CD4-positive, alpha-beta memory T cell (primary cell): ENCODE results near the gene RIN3. TPM values are rescaled to one million over a fixed set of nuclear protein-coding genes. Genes with fewer than 3 reads are reported as not detected.
A peak's percentile ranks its signal among the peaks of the same experiment; 100 is the strongest.

Source experiments
- CTCF ChIA-PET: fragments of 350-600 bp; sonication (Branson Sonifier 250); formaldehyde crosslinking; loops from one replicate; lab custom pipeline; 2021; ENCODE audit warnings: inconsistent platforms; ENCODE audit not compliant: partially characterized antibody; lab: Charles Lee
- POLR2A ChIA-PET: fragments of 350-600 bp; sonication (Branson Sonifier 250); formaldehyde crosslinking; loops from one replicate; lab custom pipeline; 2021; ENCODE audit not compliant: partially characterized antibody; lab: Charles Lee
- DNase-seq, 5 donors: peaks; one replicate each; pipeline versions ENCODE4 v3.0.0 to v3.0.0-alpha.2; 2020 to 2022; ENCODE audit warnings: mixed read lengths in 1 of 5
- H3K27ac ChIP-seq: one replicate; pipeline ENCODE4 v1.7.0; 2013; ENCODE audit warnings: low read depth, low read length
- H3K27me3 ChIP-seq: 2 replicates; pipeline ENCODE4 v1.7.0; 2013; ENCODE audit warnings: mild to moderate bottlenecking, low read length, moderate library complexity; ENCODE audit not compliant: insufficient read depth
- H3K36me3 ChIP-seq: 2 replicates; pipeline ENCODE4 v1.7.0; 2013; ENCODE audit warnings: mild to moderate bottlenecking, low read length, moderate library complexity; ENCODE audit not compliant: insufficient read depth
- H3K4me1 ChIP-seq: 2 replicates; pipeline ENCODE4 v1.7.0; 2013; ENCODE audit warnings: mild to moderate bottlenecking, low read length, moderate library complexity; ENCODE audit not compliant: insufficient read depth
- H3K4me3 ChIP-seq, 2 donors: one replicate each; pipeline ENCODE4 v1.7.0; 2013; ENCODE audit warnings: low read length in 2 of 2, mild to moderate bottlenecking in 1 of 2
- H3K9me3 ChIP-seq, 2 donors: one replicate each; pipeline ENCODE4 v1.7.0; 2013; ENCODE audit warnings: low read length in 2 of 2, control low read depth in 1 of 2; ENCODE audit not compliant: control insufficient read depth in 1 of 2
- H3K27ac Mint-ChIP-seq, 7 donors: one replicate each; pipeline ENCODE4 v1.8.0; 2020 to 2021; ENCODE audit warnings: mixed read lengths in 7 of 7, mild to moderate bottlenecking in 6 of 7, inconsistent platforms in 3 of 7, moderate library complexity in 3 of 7
- H3K27me3 Mint-ChIP-seq, 2 donors: one replicate each; pipeline ENCODE4 v1.8.0; 2020 to 2021; ENCODE audit warnings: mixed read lengths in 2 of 2
- H3K36me3 Mint-ChIP-seq, 2 donors: one replicate each; pipeline ENCODE4 v1.8.0; 2020 to 2021; ENCODE audit warnings: mixed read lengths in 2 of 2, inconsistent platforms in 1 of 2, mild to moderate bottlenecking in 1 of 2
- H3K4me1 Mint-ChIP-seq, 4 donors: one replicate each; pipeline ENCODE4 v1.8.0; 2020 to 2021; ENCODE audit warnings: mixed read lengths in 4 of 4, mild to moderate bottlenecking in 1 of 4
- H3K4me3 Mint-ChIP-seq, 8 donors: one replicate each; pipeline ENCODE4 v1.8.0; 2020 to 2021; ENCODE audit warnings: mixed read lengths in 8 of 8, mild to moderate bottlenecking in 7 of 8, moderate library complexity in 6 of 8, inconsistent platforms in 3 of 8
- H3K9me3 Mint-ChIP-seq, 8 donors: one replicate each; pipeline ENCODE4 v1.8.0; 2020 to 2021; ENCODE audit warnings: mixed read lengths in 8 of 8, mild to moderate bottlenecking in 5 of 8, inconsistent platforms in 3 of 8, moderate library complexity in 1 of 8
- intact Hi-C: fragments of 100-400 bp; cut with micrococcal nuclease; formaldehyde crosslinking; loops from one replicate; pipeline ENCODE4 v1.15.1; 2023
- polyA plus RNA-seq, 2 donors: library from polyadenylated mRNA; unstranded; fragments of 300-500 nt; fragmentation: Illumina TruSeq; gene quantifications; one replicate each; pipeline ENCODE4 v1.2.3, GENCODE V29; 2021
- total RNA-seq, 2 experiments: library from RNA; stranded (reverse); gene quantifications; one replicate each; pipeline ENCODE4 v1.2.3, GENCODE V29; 2021

RIN3 gene
- total and polyA plus RNA-seq, 4 experiments from 2014 or later = 4.0 to 74.9 (median 45.9) TPM

DNA sequence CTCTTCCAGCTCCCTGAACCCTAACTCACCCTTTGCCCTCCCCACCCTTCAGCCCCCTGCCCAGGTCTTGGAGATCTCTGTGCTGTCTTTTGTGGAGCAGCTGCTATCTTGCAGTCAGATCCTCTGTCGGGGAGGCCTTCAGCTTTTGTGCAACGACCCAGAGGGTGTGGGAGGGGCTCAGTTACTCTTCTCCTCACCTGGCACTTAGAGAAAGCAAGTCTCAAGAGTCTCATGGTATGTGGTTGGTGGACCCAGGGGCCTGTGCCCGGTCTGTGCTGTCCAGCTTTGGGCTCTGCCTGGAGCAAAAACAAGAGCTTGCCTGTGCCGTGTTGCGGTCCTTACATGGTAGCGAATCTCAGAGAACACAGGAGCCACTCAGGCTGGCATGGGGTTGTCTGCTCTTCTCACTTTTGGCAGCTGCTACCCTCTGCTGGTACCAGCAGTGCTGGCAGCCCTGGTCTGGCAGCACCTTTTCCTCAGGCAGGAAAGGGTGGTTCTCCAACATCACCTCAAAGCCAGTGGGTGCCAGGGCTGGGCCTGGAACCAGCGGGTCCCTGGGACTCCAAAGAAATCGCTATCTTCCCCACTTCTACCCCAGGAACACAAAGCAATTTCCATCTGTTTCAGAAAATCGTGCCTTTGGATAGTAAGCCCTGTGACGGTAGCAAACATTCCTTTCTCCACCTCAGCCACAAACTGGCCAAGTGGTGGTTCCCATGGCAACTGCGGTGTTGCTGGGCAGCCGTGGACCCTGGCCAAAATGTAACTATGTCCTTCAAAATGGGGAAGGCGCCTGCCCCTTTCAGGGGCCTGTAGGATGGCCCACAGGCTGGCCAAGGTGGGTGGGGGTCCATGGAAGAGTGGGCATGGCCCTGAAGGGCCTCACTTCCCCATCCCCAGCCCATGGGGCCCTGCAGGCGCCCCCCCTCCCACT is 90.0 kb downstream of the RIN3 start:
- peak overlapping the region in 5 of 7 donors; percentile 24 to 52 (median 43) for H3K27ac Mint-ChIP-seq

DNA sequence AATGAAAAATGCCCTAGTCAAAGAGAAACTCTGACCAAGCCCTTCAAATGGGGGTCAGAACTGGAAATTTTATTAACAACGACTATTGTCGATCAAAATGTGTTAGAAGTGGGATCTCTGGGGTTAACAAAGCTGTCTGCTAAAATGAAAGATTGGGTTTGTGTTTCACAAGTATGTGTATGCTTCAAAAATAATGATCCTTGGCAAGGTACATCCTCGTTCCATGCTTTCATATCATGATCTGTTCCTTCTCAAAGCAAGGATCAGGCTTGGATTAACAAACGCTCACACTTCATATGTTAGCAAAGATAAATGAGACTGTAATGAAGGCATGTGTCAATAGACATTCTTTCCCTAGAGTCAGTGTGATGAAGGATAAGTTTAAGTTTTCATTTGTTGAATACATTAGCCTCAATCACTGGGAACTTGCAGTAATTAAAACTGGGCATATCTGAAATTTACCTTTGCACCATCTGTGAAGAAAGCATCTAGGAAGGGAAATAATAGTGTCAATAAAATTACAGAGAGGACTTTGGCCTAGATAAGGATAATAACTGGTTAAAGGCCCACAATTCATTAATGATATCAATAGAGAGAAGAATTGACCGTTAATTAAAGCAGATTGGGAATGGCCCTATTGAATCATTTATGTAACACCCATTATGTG is 91.8 kb downstream of the RIN3 start:
- H3K9me3 Mint-ChIP-seq = peaks cover 0 to 10% (median 2%) of the 10 kb centered on the region in 8 donors
- H3K36me3 Mint-ChIP-seq = no peaks in the 10 kb centered on the region
- peaks cover 11 to 25% (median 16%) of the 10 kb centered on the region in 4 donors for H3K4me1 Mint-ChIP-seq
- Histone ChIP-seq H3K36me3 (no peaks in the 10 kb centered on the region), H3K9me3 (no peaks in the 10 kb centered on the region), H3K4me1 (peaks cover 19% of the 10 kb centered on the region), H3K27ac (no peak overlapping the region), H3K4me3 (no peak overlapping the region), H3K27me3 (no peaks in the 10 kb centered on the region)
- ChIA-PET POLR2A (interaction anchor here (1.3 kb wide), 1 partner anchor 19 kb away, joined by 4 read pairs; no protein-coding TSS in a partner anchor), CTCF (interaction anchor here (0.7 to 3.7 kb wide), 5 partner anchors 9 to 100 kb away, joined by 3 to 28 read pairs (median 4); no protein-coding TSS in a partner anchor)
- intact Hi-C loops = loop anchor here (10.0 kb wide), 2 partner anchors 441 to 481 kb away; partner anchors contain the start of genes CPSF2 and NDUFB1
- no peak for DNase-seq
- no peaks in the 10 kb centered on the region for H3K27me3 Mint-ChIP-seq
- no peak overlapping the region for H3K27ac Mint-ChIP-seq
- H3K4me3 Mint-ChIP-seq = no peak overlapping the region

More for the DNA sequence above, 90.0 kb downstream of the RIN3 start:
- CTCF ChIA-PET = interaction anchor here (0.6 to 3.7 kb wide), 15 partner anchors 8 to 469 kb away, joined by 3 to 28 read pairs (median 5); partner anchors contain the start of gene RIN3
- Histone ChIP-seq H3K36me3 (no peaks in the 10 kb centered on the region), H3K4me1 (peaks cover 12% of the 10 kb centered on the region), H3K4me3 (no peak overlapping the region), H3K27ac (no peak overlapping the region), H3K27me3 (no peaks in the 10 kb centered on the region), H3K9me3 (no peaks in the 10 kb centered on the region)
- peak in 4 of 5 donors; percentile 58 to 67 (median 61) for DNase-seq
- POLR2A ChIA-PET = interaction anchor here (1.2 to 1.5 kb wide), 3 partner anchors 18 to 48 kb away, joined by 4 to 9 read pairs (median 7); no protein-coding TSS in a partner anchor
- Mint-ChIP-seq H3K27me3 (peaks cover 0 to 2% of the 10 kb centered on the region in 2 donors), H3K4me1 (peaks cover 11 to 16% (median 14%) of the 10 kb centered on the region in 4 donors), H3K9me3 (peaks cover 0 to 10% (median 2%) of the 10 kb centered on the region in 8 donors), H3K4me3 (peak overlapping the region in 2 of 8 donors; percentile 34 to 50), H3K36me3 (no peaks in the 10 kb centered on the region)
- intact Hi-C loops = loop anchor here (10.0 kb wide), 2 partner anchors 439 to 479 kb away; partner anchors contain the start of genes CPSF2 and NDUFB1

DNA sequence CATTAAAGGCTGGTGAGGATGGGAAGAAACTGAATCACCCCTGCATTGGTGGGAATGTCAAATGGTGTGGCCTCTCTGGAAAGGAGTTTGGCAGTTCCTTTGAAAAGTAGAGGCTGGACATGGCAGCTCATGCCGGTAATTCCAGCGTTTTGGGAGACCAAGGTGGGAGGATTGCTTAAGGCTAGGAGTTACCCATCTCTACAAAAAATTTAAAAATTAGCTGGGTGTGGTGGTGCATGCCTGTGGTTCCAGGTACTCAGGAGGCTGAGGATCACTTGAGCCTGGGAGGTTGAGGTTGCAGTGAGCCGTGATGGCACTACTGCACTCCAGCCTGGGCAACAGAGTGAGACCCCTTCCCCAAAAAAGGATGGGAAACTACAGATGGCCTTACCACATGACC is 93.7 kb downstream of the RIN3 start:
- H3K4me1 Mint-ChIP-seq = peaks cover 9 to 40% (median 19%) of the 10 kb centered on the region in 4 donors
- peak overlapping the region in 1 of 7 donors; percentile 57 for H3K27ac Mint-ChIP-seq
- no peak for DNase-seq
- Histone ChIP-seq H3K36me3 (no peaks in the 10 kb centered on the region), H3K4me1 (peaks cover 19% of the 10 kb centered on the region), H3K9me3 (no peaks in the 10 kb centered on the region), H3K27me3 (no peaks in the 10 kb centered on the region), H3K4me3 (no peak overlapping the region), H3K27ac (no peak overlapping the region)
- no peaks in the 10 kb centered on the region for H3K36me3 Mint-ChIP-seq
- no peak overlapping the region for H3K4me3 Mint-ChIP-seq
- no peaks in the 10 kb centered on the region for H3K27me3 Mint-ChIP-seq
- intact Hi-C loops = loop anchor here (10.0 kb wide), 2 partner anchors 442 to 482 kb away; partner anchors contain the start of genes CPSF2 and NDUFB1
- CTCF ChIA-PET = no interaction called here
- H3K9me3 Mint-ChIP-seq = peaks cover 0 to 10% (median 2%) of the 10 kb centered on the region in 8 donors
- POLR2A ChIA-PET = no interaction called here

DNA sequence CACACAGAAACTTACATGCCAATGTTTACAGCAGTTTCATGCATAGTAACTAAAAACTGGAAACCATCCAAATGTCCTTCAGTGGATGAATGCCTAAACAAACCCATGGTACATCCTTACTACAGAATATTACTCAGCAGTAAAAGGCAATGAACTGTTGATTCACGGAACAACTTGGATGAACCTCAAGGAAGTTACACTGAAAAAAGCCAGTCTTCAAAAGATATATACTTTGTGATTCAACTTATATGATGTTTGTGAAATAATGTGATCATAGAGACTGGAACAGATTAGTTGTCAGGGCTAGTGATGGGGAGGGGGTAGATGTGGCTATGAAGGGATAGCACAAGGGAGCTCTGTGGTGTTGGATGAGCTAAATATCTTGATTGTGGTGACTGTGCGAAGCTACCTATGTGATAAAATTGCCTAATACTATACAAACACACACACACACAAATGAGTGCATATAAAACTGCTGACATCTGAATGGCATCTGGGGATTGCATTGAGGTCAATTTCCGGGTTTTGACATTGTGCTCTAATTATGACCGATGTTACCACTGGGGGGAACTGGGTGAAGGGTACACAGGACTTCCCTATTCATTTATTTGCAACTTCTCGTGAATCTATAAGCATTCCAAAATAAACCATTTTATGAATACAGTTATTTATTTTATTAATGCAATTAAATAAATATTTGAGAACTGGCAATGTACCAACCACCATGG is 94.3 kb downstream of the RIN3 start:
- Mint-ChIP-seq H3K36me3 (no peaks in the 10 kb centered on the region), H3K4me3 (no peak overlapping the region), H3K9me3 (peaks cover 0 to 10% (median 2%) of the 10 kb centered on the region in 8 donors), H3K27ac (peak overlapping the region in 3 of 7 donors; percentile 0 to 67 (median 8)), H3K4me1 (peaks cover 11 to 45% (median 23%) of the 10 kb centered on the region in 4 donors), H3K27me3 (no peaks in the 10 kb centered on the region)
- Histone ChIP-seq H3K9me3 (no peaks in the 10 kb centered on the region), H3K4me1 (peaks cover 23% of the 10 kb centered on the region), H3K27me3 (no peaks in the 10 kb centered on the region), H3K4me3 (no peak overlapping the region), H3K27ac (no peak overlapping the region), H3K36me3 (no peaks in the 10 kb centered on the region)
- intact Hi-C loops = loop anchor here (10.0 kb wide), 2 partner anchors 443 to 483 kb away; partner anchors contain the start of genes CPSF2 and NDUFB1
- POLR2A ChIA-PET = interaction anchor here (2.3 kb wide), 1 partner anchor 44 kb away, joined by 7 read pairs; no protein-coding TSS in a partner anchor
- CTCF ChIA-PET = interaction anchor here (0.7 kb wide), 1 partner anchor 1316 kb away, joined by 3 read pairs; no protein-coding TSS in a partner anchor
- no peak for DNase-seq

DNA sequence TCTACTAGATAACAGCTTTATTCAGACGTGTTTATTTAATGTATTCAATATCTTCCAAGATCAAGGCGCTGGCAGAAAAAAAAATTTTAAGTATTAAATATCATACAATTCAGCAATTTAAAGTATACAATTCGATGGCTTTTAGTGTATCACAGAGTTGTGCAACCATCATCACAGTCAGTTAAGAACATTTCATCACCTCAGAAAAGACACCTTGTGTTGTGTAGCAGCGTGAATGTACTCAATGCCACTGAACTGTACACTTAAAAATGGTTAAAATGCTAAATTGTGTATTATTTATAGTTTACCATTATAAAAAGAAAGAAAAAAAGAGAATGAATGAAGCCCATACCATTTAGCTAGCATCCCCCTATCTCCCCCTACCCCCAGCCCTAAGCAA is 96.4 kb downstream of the RIN3 start:
- peaks cover 0 to 10% (median 2%) of the 10 kb centered on the region in 8 donors for H3K9me3 Mint-ChIP-seq
- no peak overlapping the region for H3K4me3 ChIP-seq
- H3K36me3 ChIP-seq = no peaks in the 10 kb centered on the region
- H3K27ac Mint-ChIP-seq = peak overlapping the region in 2 of 7 donors; percentile 59 to 68
- no peaks in the 10 kb centered on the region for H3K27me3 Mint-ChIP-seq
- ChIA-PET CTCF (interaction anchor here (1.3 to 2.6 kb wide), 2 partner anchors 72 to 73 kb away, joined by 3 to 8 read pairs; no protein-coding TSS in a partner anchor), POLR2A (interaction anchor here (0.6 to 2.3 kb wide), 3 partner anchors 41 to 492 kb away, joined by 4 to 7 read pairs (median 5); no protein-coding TSS in a partner anchor)
- H3K4me1 Mint-ChIP-seq = peaks cover 16 to 53% (median 31%) of the 10 kb centered on the region in 4 donors
- peak overlapping the region in 1 of 8 donors; percentile 19 for H3K4me3 Mint-ChIP-seq
- H3K27me3 ChIP-seq = no peaks in the 10 kb centered on the region
- no peak overlapping the region for H3K27ac ChIP-seq
- H3K9me3 ChIP-seq = no peaks in the 10 kb centered on the region
- DNase-seq = no peak
- intact Hi-C loops = loop anchor here (10.0 kb wide), 2 partner anchors 445 to 485 kb away; partner anchors contain the start of genes CPSF2 and NDUFB1
- H3K4me1 ChIP-seq = peaks cover 29% of the 10 kb centered on the region
- no peaks in the 10 kb centered on the region for H3K36me3 Mint-ChIP-seq

DNA sequence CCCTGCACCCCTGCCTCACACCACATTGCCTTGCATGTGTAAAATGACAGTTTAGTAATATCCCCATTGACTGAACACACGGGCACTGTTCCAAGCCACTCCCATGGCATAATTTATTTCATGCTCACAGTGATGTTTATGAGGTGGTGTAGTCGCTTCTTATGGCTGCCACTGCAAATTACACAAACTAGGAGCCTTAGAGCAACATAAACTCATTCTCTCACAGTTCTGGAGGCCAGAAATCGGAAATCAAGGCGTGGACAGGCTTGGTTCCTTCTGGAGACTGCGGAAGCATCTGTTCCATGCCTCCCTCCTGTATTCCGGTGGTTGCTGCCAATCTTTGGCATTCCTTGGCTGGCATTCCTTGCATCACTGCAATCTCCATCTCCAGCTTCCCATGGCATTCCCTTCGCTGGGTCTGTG is 97.3 kb downstream of the RIN3 start:
- intact Hi-C loops = no loop called here
- Mint-ChIP-seq H3K27me3 (no peaks in the 10 kb centered on the region), H3K4me1 (peaks cover 23 to 62% (median 39%) of the 10 kb centered on the region in 4 donors), H3K9me3 (peaks cover 0 to 10% (median 2%) of the 10 kb centered on the region in 8 donors), H3K36me3 (no peaks in the 10 kb centered on the region), H3K4me3 (peak overlapping the region in 1 of 8 donors; percentile 57), H3K27ac (peak overlapping the region in 1 of 7 donors; percentile 8)
- H3K27ac ChIP-seq = no peak overlapping the region
- H3K4me1 ChIP-seq = peaks cover 38% of the 10 kb centered on the region
- H3K9me3 ChIP-seq = no peaks in the 10 kb centered on the region
- DNase-seq = no peak
- no peak overlapping the region for H3K4me3 ChIP-seq
- ChIA-PET CTCF (interaction anchor here (1.7 to 2.6 kb wide), 2 partner anchors 40 to 71 kb away, joined by 4 to 8 read pairs; no protein-coding TSS in a partner anchor), POLR2A (no interaction called here)
- H3K27me3 ChIP-seq = no peaks in the 10 kb centered on the region
- no peaks in the 10 kb centered on the region for H3K36me3 ChIP-seq
